Measurements from ENCODE around the gene CSAG1.
"Not testable (repeated sequence)": the region's sequence is repeated elsewhere in the genome, so short reads cannot be mapped to it uniquely, and the experiment has no call there.

The CSAG1 gene

DNA sequence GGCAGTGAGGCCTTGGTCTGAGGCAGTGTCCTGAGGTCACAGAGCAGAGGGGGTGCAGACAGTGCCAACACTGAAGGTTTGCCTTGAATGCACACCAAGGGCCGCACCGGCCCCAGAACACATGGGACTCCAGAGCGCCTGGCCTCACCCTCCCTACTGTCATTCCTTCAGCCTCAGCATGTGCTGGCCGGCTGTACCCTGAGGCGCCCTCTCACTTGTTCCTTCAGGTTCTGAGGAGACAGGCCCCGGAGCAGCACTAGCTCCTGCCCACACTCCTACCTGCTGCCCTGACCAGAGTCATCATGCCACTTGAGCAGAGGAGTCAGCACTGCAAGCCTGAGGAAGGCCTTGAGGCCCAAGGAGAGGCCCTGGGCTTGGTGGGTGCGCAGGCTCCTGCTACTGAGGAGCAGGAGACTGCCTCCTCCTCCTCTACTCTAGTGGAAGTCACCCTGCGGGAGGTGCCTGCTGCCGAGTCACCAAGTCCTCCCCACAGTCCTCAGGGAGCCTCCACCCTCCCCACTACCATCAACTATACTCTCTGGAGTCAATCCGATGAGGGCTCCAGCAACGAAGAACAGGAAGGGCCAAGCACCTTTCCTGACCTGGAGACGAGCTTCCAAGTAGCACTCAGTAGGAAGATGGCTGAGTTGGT, 2.5 kb upstream of the CSAG1 start:
- no peak for TF ChIP-seq CTCF (conservative IDR thresholded peaks at IDR 0.05; ENCODE audit: control insufficient read depth, insufficient read depth, low read depth, low read length)
- H3K4me3 ChIP-seq (ENCODE audit: control insufficient read depth, low read depth, low read length), result no peak overlapping the region
- DNase-seq (ENCODE audit: low read depth), result no peak

DNA sequence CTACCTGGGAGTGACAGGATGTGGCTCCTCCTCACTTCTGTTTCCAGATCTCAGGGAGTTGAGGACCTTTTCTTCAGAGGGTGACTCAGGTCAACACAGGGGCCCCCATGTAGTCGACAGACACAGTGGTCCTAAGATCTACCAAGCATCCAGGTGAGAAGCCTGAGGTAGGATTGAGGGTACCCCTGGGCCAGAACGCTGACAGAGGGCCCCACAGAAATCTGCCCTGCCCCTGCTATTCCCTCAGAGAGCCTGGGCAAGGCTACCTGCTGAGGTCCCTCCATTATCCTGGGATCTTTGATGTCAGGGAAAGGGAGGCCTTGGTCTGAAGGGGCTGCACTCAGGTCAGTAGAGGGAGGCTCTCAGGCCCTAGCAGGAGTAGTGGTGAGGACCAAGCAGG, 1.6 kb upstream of the CSAG1 start:
- H3K4me3 ChIP-seq (ENCODE audit: control insufficient read depth, low read depth, low read length), result no peak overlapping the region
- no peak for TF ChIP-seq CTCF (conservative IDR thresholded peaks at IDR 0.05; ENCODE audit: control insufficient read depth, insufficient read depth, low read depth, low read length)
- no peak for DNase-seq (ENCODE audit: low read depth)

DNA sequence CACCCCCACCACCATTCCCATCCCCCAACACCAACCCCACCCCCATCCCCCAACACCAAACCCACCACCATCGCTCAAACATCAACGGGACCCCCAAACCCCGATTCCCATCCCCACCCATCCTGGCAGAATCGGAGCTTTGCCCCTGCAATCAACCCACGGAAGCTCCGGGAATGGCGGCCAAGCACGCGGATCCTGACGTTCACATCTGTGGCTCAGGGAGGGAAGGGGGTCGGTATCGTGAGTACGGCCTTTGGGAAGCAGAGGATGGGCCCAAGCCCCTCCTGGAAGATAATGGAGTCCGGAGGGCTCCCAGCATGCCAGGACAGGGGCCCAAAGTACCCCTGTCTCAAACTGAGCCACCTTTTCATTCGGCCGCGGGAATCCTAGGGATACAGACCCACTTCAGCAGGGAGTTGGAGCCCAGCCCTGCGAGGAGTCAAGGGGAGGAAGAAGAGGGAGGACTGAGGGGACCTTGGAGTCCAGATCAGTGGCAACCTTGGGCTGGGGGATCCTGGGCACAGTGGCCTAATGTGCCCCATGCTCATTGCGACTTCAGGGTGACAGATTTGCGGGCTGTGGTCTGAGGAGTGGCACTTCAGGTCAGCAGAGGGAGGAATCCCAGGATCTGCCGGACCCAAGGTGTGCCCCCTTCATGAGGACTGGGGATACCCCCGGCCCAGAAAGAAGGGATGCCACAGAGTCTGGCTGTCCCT, 780 bp upstream of the CSAG1 start:
- DNase-seq (ENCODE audit: low read depth); H3K4me3 ChIP-seq (ENCODE audit: control insufficient read depth, low read depth, low read length): not testable (repeated sequence)

GRCh38 chrX:152725409-152725808, 8.1 kb downstream of the CSAG1 start:
- TF ChIP-seq CTCF (conservative IDR thresholded peaks at IDR 0.05; ENCODE audit: control insufficient read depth, insufficient read depth, low read depth, low read length), result no peak
- no peak overlapping the region for H3K4me3 ChIP-seq (ENCODE audit: control insufficient read depth, low read depth, low read length)
- DNase-seq (ENCODE audit: low read depth), result no peak

DNA sequence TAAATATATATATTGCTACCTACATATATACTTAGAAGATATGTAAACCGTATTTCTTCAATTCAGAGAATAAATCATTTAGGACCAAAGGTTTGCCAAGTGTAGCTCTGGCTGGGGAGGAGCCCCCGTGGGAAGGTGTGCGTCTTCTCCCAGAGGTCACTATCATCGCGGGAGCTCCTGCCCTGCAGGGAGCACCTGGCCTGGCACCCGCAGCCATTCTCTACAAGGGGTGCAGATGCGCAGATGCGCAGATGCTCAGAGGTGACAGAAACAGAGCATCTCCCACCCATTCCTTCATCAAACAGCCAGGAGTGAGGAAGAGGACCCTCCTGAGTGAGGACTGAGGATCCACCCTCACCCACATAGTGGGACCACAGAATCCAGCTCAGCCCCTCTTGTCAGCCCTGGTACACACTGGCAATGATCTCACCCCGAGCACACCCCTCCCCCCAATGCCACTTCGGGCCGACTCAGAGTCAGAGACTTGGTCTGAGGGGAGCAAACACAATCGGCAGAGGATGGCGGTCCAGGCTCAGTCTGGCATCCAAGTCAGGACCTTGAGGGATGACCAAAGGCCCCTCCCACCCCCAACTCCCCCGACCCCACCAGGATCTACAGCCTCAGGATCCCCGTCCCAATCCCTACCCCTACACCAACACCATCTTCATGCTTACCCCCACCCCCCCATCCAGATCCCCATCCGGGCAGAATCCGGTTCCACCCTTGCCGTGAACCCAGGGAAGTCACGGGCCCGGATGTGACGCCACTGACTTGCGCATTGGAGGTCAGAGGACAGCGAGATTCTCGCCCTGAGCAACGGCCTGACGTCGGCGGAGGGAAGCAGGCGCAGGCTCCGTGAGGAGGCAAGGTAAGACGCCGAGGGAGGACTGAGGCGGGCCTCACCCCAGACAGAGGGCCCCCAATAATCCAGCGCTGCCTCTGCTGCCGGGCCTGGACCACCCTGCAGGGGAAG, 19.4 kb downstream of the CSAG1 start, which contains the start of gene MAGEA2B:
Gene MAGEA2B (plus strand): TSS at position 814 of the 973 bp plus-strand sequence. CDS start 2,479 bp downstream, outside the sequence.
- DNase-seq (ENCODE audit: low read depth); H3K4me3 ChIP-seq (ENCODE audit: control insufficient read depth, low read depth, low read length): not testable (repeated sequence)

DNA sequence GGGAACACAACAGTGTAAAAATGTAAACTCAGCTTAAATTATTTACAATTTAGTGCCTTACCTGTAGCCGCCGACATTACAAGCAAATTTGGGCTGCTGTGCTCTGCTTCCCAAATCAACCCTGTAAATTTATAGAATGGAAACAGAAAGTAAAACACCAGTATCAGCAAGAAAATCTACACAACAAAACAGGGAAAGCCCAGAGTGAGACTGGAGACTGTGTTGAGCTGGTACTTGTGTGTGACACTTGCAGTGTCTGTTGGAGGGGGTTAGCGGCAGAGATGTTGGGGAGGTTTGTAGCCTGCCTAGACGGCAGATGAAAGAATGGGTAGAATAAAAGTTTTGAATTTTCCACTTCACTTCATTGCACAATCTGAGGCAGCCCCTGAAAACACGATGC, 20.3 kb downstream of the CSAG1 start:
- not testable (repeated sequence) for H3K4me3 ChIP-seq (ENCODE audit: control insufficient read depth, low read depth, low read length); DNase-seq (ENCODE audit: low read depth)

GRCh38 chrX:152709173-152709572, 24.3 kb downstream of the CSAG1 start, which contains the start of gene CSAG2:
CSAG2 (minus strand) TSS chrX:152709273; CDS start chrX:152709112, 161 bp downstream.
- H3K4me3 ChIP-seq (ENCODE audit: control insufficient read depth, low read depth, low read length); DNase-seq (ENCODE audit: low read depth): not testable (repeated sequence)

- not testable (repeated sequence) for DNase-seq (ENCODE audit: low read depth); H3K4me3 ChIP-seq (ENCODE audit: control insufficient read depth, low read depth, low read length)
These were observed 27.0 kb downstream of the CSAG1 start for GRCh38 chrX:152706500-152706899.

DNA sequence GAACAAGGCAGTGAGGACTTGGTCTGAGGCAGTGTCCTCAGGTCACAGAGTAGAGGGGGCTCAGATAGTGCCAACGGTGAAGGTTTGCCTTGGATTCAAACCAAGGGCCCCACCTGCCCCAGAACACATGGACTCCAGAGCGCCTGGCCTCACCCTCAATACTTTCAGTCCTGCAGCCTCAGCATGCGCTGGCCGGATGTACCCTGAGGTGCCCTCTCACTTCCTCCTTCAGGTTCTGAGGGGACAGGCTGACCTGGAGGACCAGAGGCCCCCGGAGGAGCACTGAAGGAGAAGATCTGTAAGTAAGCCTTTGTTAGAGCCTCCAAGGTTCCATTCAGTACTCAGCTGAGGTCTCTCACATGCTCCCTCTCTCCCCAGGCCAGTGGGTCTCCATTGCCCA, 33.1 kb downstream of the CSAG1 start:
- DNase-seq (ENCODE audit: low read depth); H3K4me3 ChIP-seq (ENCODE audit: control insufficient read depth, low read depth, low read length): not testable (repeated sequence)

DNA sequence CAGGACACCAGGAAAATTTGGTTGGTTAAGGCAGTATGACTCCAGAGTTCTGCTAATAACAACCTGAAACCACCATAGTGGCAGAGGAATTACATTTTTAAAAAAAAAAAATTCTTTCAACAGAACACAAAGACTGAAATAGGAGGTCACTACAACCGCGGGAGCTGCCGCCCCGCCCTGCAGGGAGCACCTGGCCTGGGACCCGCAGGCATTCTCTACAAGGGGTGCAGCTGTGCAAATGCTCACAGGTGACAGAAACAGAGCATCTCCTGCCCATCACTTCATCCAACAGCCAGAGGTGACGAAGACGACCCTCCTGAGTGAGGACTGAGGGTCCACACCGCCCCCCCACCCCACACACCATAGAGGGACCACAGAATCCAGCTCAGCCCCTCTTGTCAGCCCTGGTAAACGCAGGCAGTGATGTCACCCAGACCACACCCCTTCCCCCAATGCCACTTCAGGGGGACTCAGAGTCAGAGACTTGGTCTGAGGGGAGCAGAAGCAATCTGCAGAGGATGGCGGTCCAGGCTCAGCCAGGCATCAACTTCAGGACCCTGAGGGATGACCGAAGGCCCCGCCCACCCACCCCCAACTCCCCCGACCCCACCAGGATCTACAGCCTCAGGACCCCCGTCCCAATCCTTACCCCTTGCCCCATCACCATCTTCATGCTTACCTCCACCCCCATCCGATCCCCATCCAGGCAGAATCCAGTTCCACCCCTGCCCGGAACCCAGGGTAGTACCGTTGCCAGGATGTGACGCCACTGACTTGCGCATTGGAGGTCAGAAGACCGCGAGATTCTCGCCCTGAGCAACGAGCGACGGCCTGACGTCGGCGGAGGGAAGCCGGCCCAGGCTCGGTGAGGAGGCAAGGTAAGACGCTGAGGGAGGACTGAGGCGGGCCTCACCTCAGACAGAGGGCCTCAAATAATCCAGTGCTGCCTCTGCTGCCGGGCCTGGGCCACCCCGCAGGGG, 35.3 kb downstream of the CSAG1 start, which contains the start of gene MAGEA3:
Gene MAGEA3 (plus strand): TSS at position 843 of the 980 bp plus-strand sequence. CDS start 2,039 bp downstream, outside the sequence.
- DNase-seq (ENCODE audit: low read depth); H3K4me3 ChIP-seq (ENCODE audit: control insufficient read depth, low read depth, low read length): not testable (repeated sequence)

GRCh38 chrX:152681012-152681411, 52.5 kb downstream of the CSAG1 start:
- not testable (repeated sequence) for H3K4me3 ChIP-seq (ENCODE audit: control insufficient read depth, low read depth, low read length); DNase-seq (ENCODE audit: low read depth)

Measured in fibroblast of mammary gland (primary cell).